Activated naive CD4-positive, alpha-beta T cell treated with anti-CD3 and anti-CD28 coated beads, Interleukin-2, amount 50 U/mL, for 24 hours (primary cell): ENCODE measurements around the gene GOLGA3.
"Not testable (repeated sequence)": the region's sequence is repeated elsewhere in the genome, so short reads cannot be mapped to it uniquely, and the experiment has no call there.

Experiments
- H3K27ac Mint-ChIP-seq: one replicate; pipeline ENCODE4 v1.8.0; 2021; ENCODE audit warnings: mild to moderate bottlenecking, mixed read lengths
- H3K27me3 Mint-ChIP-seq: one replicate; pipeline ENCODE4 v1.8.0; 2021; ENCODE audit warnings: mixed read lengths
- H3K36me3 Mint-ChIP-seq: one replicate; pipeline ENCODE4 v1.8.0; 2021; ENCODE audit warnings: mixed read lengths
- H3K4me1 Mint-ChIP-seq: one replicate; pipeline ENCODE4 v1.8.0; 2021; ENCODE audit warnings: mixed read lengths
- H3K4me3 Mint-ChIP-seq: one replicate; pipeline ENCODE4 v1.8.0; 2021; ENCODE audit warnings: mild to moderate bottlenecking, mixed read lengths
- H3K9me3 Mint-ChIP-seq: one replicate; pipeline ENCODE4 v1.8.0; 2021; ENCODE audit warnings: mixed read lengths

Gene GOLGA3

GRCh38 chr12:132828706-132829534 lies at the start of gene GOLGA3:
Gene GOLGA3, minus strand, starts transcription at chr12:132828869. Its CDS starts 6,741 bp downstream, at chr12:132822128.
- H3K4me1 Mint-ChIP-seq: peaks cover 53% of the 10 kb centered on the region
- H3K36me3 Mint-ChIP-seq: peaks cover 5% of the 10 kb centered on the region
- H3K9me3 Mint-ChIP-seq: no peaks in the 10 kb centered on the region
- no peaks in the 10 kb centered on the region for H3K27me3 Mint-ChIP-seq
- peak within 1 kb of the TSS; percentile 97 for H3K4me3 Mint-ChIP-seq
- peak within 1 kb of the TSS; percentile 100 for H3K27ac Mint-ChIP-seq

- not testable (repeated sequence) for H3K27ac Mint-ChIP-seq, H3K4me3 Mint-ChIP-seq, H3K27me3 Mint-ChIP-seq, H3K9me3 Mint-ChIP-seq, H3K36me3 Mint-ChIP-seq
- peaks cover 19% of the 10 kb centered on the region for H3K4me1 Mint-ChIP-seq
Measured at GRCh38 chr12:132874620-132875019, 46.0 kb upstream of the GOLGA3 start.

GRCh38 chr12:132874175-132874574 lies 45.5 kb upstream of the GOLGA3 start:
- peaks cover 18% of the 10 kb centered on the region for H3K4me1 Mint-ChIP-seq
- peak overlapping the region; percentile 51 for H3K27ac Mint-ChIP-seq
- H3K36me3 Mint-ChIP-seq: peaks cover 9% of the 10 kb centered on the region
- no peaks in the 10 kb centered on the region for H3K27me3 Mint-ChIP-seq
- peak overlapping the region; percentile 71 for H3K4me3 Mint-ChIP-seq
- H3K9me3 Mint-ChIP-seq: no peaks in the 10 kb centered on the region

- H3K4me1 Mint-ChIP-seq: peaks cover 18% of the 10 kb centered on the region
- H3K36me3 Mint-ChIP-seq: peaks cover 9% of the 10 kb centered on the region
- H3K4me3 Mint-ChIP-seq: peak overlapping the region; percentile 71
- H3K9me3 Mint-ChIP-seq: no peaks in the 10 kb centered on the region
- no peaks in the 10 kb centered on the region for H3K27me3 Mint-ChIP-seq
- peak overlapping the region; percentile 51 for H3K27ac Mint-ChIP-seq
Measured at GRCh38 chr12:132873724-132874123, 45.1 kb upstream of the GOLGA3 start.

- H3K4me3 Mint-ChIP-seq: peak overlapping the region; percentile 30
- no peaks in the 10 kb centered on the region for H3K27me3 Mint-ChIP-seq
- H3K27ac Mint-ChIP-seq: peak overlapping the region; percentile 12
- no peaks in the 10 kb centered on the region for H3K9me3 Mint-ChIP-seq
- H3K4me1 Mint-ChIP-seq: peaks cover 20% of the 10 kb centered on the region
- peaks cover 9% of the 10 kb centered on the region for H3K36me3 Mint-ChIP-seq
Measured at GRCh38 chr12:132872975-132873421, 44.3 kb upstream of the GOLGA3 start.

GRCh38 chr12:132872073-132872855 lies 43.6 kb upstream of the GOLGA3 start:
- H3K27ac Mint-ChIP-seq: no peak overlapping the region

GRCh38 chr12:132869551-132869950 lies 40.9 kb upstream of the GOLGA3 start:
- H3K9me3 Mint-ChIP-seq: no peaks in the 10 kb centered on the region
- no peak overlapping the region for H3K27ac Mint-ChIP-seq
- H3K27me3 Mint-ChIP-seq: no peaks in the 10 kb centered on the region
- H3K36me3 Mint-ChIP-seq: peaks cover 11% of the 10 kb centered on the region
- H3K4me3 Mint-ChIP-seq: no peak overlapping the region
- peaks cover 40% of the 10 kb centered on the region for H3K4me1 Mint-ChIP-seq

More at GRCh38 chr12:132872073-132872855, 43.6 kb upstream of the GOLGA3 start:
- H3K4me1 Mint-ChIP-seq: peaks cover 27% of the 10 kb centered on the region
- peaks cover 11% of the 10 kb centered on the region for H3K36me3 Mint-ChIP-seq
- H3K9me3 Mint-ChIP-seq: no peaks in the 10 kb centered on the region
- peak overlapping the region; percentile 42 for H3K4me3 Mint-ChIP-seq
- H3K27me3 Mint-ChIP-seq: no peaks in the 10 kb centered on the region

GRCh38 chr12:132866251-132866828 lies 37.7 kb upstream of the GOLGA3 start:
- Mint-ChIP-seq H3K27ac (no peak overlapping the region), H3K9me3 (no peaks in the 10 kb centered on the region), H3K27me3 (no peaks in the 10 kb centered on the region), H3K36me3 (peaks cover 7% of the 10 kb centered on the region), H3K4me1 (peaks cover 23% of the 10 kb centered on the region), H3K4me3 (peak overlapping the region; percentile 55)

- Mint-ChIP-seq H3K36me3 (peaks cover 14% of the 10 kb centered on the region), H3K27me3 (no peaks in the 10 kb centered on the region), H3K27ac (no peak overlapping the region), H3K4me3 (no peak overlapping the region), H3K4me1 (peaks cover 11% of the 10 kb centered on the region), H3K9me3 (no peaks in the 10 kb centered on the region)
Measured at GRCh38 chr12:132861558-132861957, 32.9 kb upstream of the GOLGA3 start.

- Mint-ChIP-seq H3K27me3 (no peaks in the 10 kb centered on the region), H3K4me1 (peaks cover 4% of the 10 kb centered on the region), H3K4me3 (no peak overlapping the region), H3K27ac (no peak overlapping the region), H3K9me3 (no peaks in the 10 kb centered on the region), H3K36me3 (peaks cover 23% of the 10 kb centered on the region)
Measured at GRCh38 chr12:132858718-132859266, 30.1 kb upstream of the GOLGA3 start.

GRCh38 chr12:132857019-132857418 lies 28.4 kb upstream of the GOLGA3 start:
- H3K27me3 Mint-ChIP-seq, H3K9me3 Mint-ChIP-seq, H3K4me3 Mint-ChIP-seq, H3K4me1 Mint-ChIP-seq, H3K27ac Mint-ChIP-seq: not testable (repeated sequence)
- peaks cover 23% of the 10 kb centered on the region for H3K36me3 Mint-ChIP-seq

GRCh38 chr12:132856581-132856980 lies 27.9 kb upstream of the GOLGA3 start:
- Mint-ChIP-seq H3K4me1 (peaks cover 4% of the 10 kb centered on the region), H3K36me3 (peaks cover 23% of the 10 kb centered on the region), H3K27ac (no peak overlapping the region), H3K9me3 (no peaks in the 10 kb centered on the region), H3K27me3 (no peaks in the 10 kb centered on the region), H3K4me3 (no peak overlapping the region)

GRCh38 chr12:132855211-132855610 lies 26.5 kb upstream of the GOLGA3 start:
- H3K27ac Mint-ChIP-seq, H3K4me3 Mint-ChIP-seq, H3K27me3 Mint-ChIP-seq, H3K4me1 Mint-ChIP-seq, H3K9me3 Mint-ChIP-seq: not testable (repeated sequence)
- H3K36me3 Mint-ChIP-seq: peaks cover 21% of the 10 kb centered on the region

- Mint-ChIP-seq H3K36me3 (peaks cover 17% of the 10 kb centered on the region), H3K4me3 (no peak overlapping the region), H3K9me3 (no peaks in the 10 kb centered on the region), H3K27ac (no peak overlapping the region), H3K27me3 (no peaks in the 10 kb centered on the region), H3K4me1 (no peaks in the 10 kb centered on the region)
Measured at GRCh38 chr12:132853285-132854092, 24.8 kb upstream of the GOLGA3 start.

GRCh38 chr12:132852496-132852895 lies 23.8 kb upstream of the GOLGA3 start:
- Mint-ChIP-seq H3K4me3 (no peak overlapping the region), H3K27me3 (no peaks in the 10 kb centered on the region), H3K9me3 (no peaks in the 10 kb centered on the region), H3K27ac (no peak overlapping the region), H3K36me3 (peaks cover 17% of the 10 kb centered on the region), H3K4me1 (peaks cover 4% of the 10 kb centered on the region)
